ENCODE measurements around the gene NENF.

Gene NENF

GRCh38 chr1:212459656-212460055, 26.9 kb downstream of the NENF start:
- no peak overlapping the region for H3K4me3 Mint-ChIP-seq
- H3K27ac Mint-ChIP-seq, result no peak overlapping the region
- H3K27me3 Mint-ChIP-seq (ENCODE audit: low read depth), result no peaks in the 10 kb centered on the region
- H3K36me3 Mint-ChIP-seq (ENCODE audit: low read depth), result no peaks in the 10 kb centered on the region
- no peak for DNase-seq (ENCODE audit: low spot score)
- H3K9me3 Mint-ChIP-seq, result no peaks in the 10 kb centered on the region
- H3K4me1 Mint-ChIP-seq (ENCODE audit: low read depth), result peaks cover 3% of the 10 kb centered on the region

GRCh38 chr1:212460376-212460775, 27.7 kb downstream of the NENF start:
- no peak overlapping the region for H3K4me3 Mint-ChIP-seq
- no peaks in the 10 kb centered on the region for H3K9me3 Mint-ChIP-seq
- no peak overlapping the region for H3K27ac Mint-ChIP-seq
- DNase-seq (ENCODE audit: low spot score), result no peak
- peaks cover 3% of the 10 kb centered on the region for H3K4me1 Mint-ChIP-seq (ENCODE audit: low read depth)
- no peaks in the 10 kb centered on the region for H3K27me3 Mint-ChIP-seq (ENCODE audit: low read depth)
- H3K36me3 Mint-ChIP-seq (ENCODE audit: low read depth), result no peaks in the 10 kb centered on the region

GRCh38 chr1:212461916-212462660, 29.4 kb downstream of the NENF start:
- Mint-ChIP-seq H3K9me3 (no peaks in the 10 kb centered on the region), H3K27me3 (ENCODE audit: low read depth) (no peaks in the 10 kb centered on the region), H3K4me3 (no peak overlapping the region), H3K4me1 (ENCODE audit: low read depth) (peaks cover 3% of the 10 kb centered on the region), H3K27ac (no peak overlapping the region), H3K36me3 (ENCODE audit: low read depth) (no peaks in the 10 kb centered on the region)
- DNase-seq (ENCODE audit: low spot score), result no peak

- no peak overlapping the region for H3K4me3 Mint-ChIP-seq
- DNase-seq (ENCODE audit: low spot score), result no peak
- H3K4me1 Mint-ChIP-seq (ENCODE audit: low read depth), result no peaks in the 10 kb centered on the region
- H3K27ac Mint-ChIP-seq, result no peak overlapping the region
- H3K27me3 Mint-ChIP-seq (ENCODE audit: low read depth), result no peaks in the 10 kb centered on the region
- H3K36me3 Mint-ChIP-seq (ENCODE audit: low read depth), result no peaks in the 10 kb centered on the region
- H3K9me3 Mint-ChIP-seq, result no peaks in the 10 kb centered on the region
Measured at GRCh38 chr1:212463565-212464285, 31.0 kb downstream of the NENF start.

GRCh38 chr1:212465311-212465710, 32.6 kb downstream of the NENF start:
- no peaks in the 10 kb centered on the region for H3K4me1 Mint-ChIP-seq (ENCODE audit: low read depth)
- H3K9me3 Mint-ChIP-seq, result no peaks in the 10 kb centered on the region
- no peak for DNase-seq (ENCODE audit: low spot score)
- no peak overlapping the region for H3K27ac Mint-ChIP-seq
- no peak overlapping the region for H3K4me3 Mint-ChIP-seq
- H3K36me3 Mint-ChIP-seq (ENCODE audit: low read depth), result no peaks in the 10 kb centered on the region
- no peaks in the 10 kb centered on the region for H3K27me3 Mint-ChIP-seq (ENCODE audit: low read depth)

- Mint-ChIP-seq H3K4me3 (no peak overlapping the region), H3K27ac (no peak overlapping the region), H3K9me3 (no peaks in the 10 kb centered on the region), H3K4me1 (ENCODE audit: low read depth) (no peaks in the 10 kb centered on the region), H3K27me3 (ENCODE audit: low read depth) (no peaks in the 10 kb centered on the region), H3K36me3 (ENCODE audit: low read depth) (no peaks in the 10 kb centered on the region)
- DNase-seq (ENCODE audit: low spot score), result no peak
Measured at GRCh38 chr1:212466437-212466836, 33.7 kb downstream of the NENF start.

GRCh38 chr1:212466898-212467650, 34.4 kb downstream of the NENF start:
- Mint-ChIP-seq H3K27ac (no peak overlapping the region), H3K9me3 (no peaks in the 10 kb centered on the region), H3K27me3 (ENCODE audit: low read depth) (no peaks in the 10 kb centered on the region), H3K4me1 (ENCODE audit: low read depth) (no peaks in the 10 kb centered on the region), H3K4me3 (no peak overlapping the region), H3K36me3 (ENCODE audit: low read depth) (no peaks in the 10 kb centered on the region)
- DNase-seq (ENCODE audit: low spot score), result no peak

- H3K27ac Mint-ChIP-seq, result peak overlapping the region; percentile 76
- H3K4me1 Mint-ChIP-seq (ENCODE audit: low read depth), result peaks cover 2% of the 10 kb centered on the region
- DNase-seq (ENCODE audit: low spot score), result no peak
- H3K9me3 Mint-ChIP-seq, result no peaks in the 10 kb centered on the region
- H3K4me3 Mint-ChIP-seq, result no peak overlapping the region
- H3K36me3 Mint-ChIP-seq (ENCODE audit: low read depth), result no peaks in the 10 kb centered on the region
- H3K27me3 Mint-ChIP-seq (ENCODE audit: low read depth), result no peaks in the 10 kb centered on the region
Measured at GRCh38 chr1:212467843-212468482, 35.2 kb downstream of the NENF start.

GRCh38 chr1:212470059-212470458, 37.3 kb downstream of the NENF start:
- Mint-ChIP-seq H3K4me3 (no peak overlapping the region), H3K9me3 (no peaks in the 10 kb centered on the region), H3K4me1 (ENCODE audit: low read depth) (peaks cover 6% of the 10 kb centered on the region), H3K36me3 (ENCODE audit: low read depth) (no peaks in the 10 kb centered on the region), H3K27me3 (ENCODE audit: low read depth) (peaks cover 3% of the 10 kb centered on the region), H3K27ac (no peak overlapping the region)
- DNase-seq (ENCODE audit: low spot score), result no peak

- Mint-ChIP-seq H3K4me1 (ENCODE audit: low read depth) (peaks cover 6% of the 10 kb centered on the region), H3K36me3 (ENCODE audit: low read depth) (no peaks in the 10 kb centered on the region), H3K27ac (no peak overlapping the region), H3K9me3 (no peaks in the 10 kb centered on the region), H3K4me3 (no peak overlapping the region), H3K27me3 (ENCODE audit: low read depth) (peaks cover 4% of the 10 kb centered on the region)
- no peak for DNase-seq (ENCODE audit: low spot score)
Measured at GRCh38 chr1:212471286-212471685, 38.6 kb downstream of the NENF start.

GRCh38 chr1:212471891-212472675, 39.4 kb downstream of the NENF start:
- no peak for DNase-seq (ENCODE audit: low spot score)
- Mint-ChIP-seq H3K27me3 (ENCODE audit: low read depth) (peaks cover 4% of the 10 kb centered on the region), H3K4me3 (no peak overlapping the region), H3K27ac (no peak overlapping the region), H3K9me3 (no peaks in the 10 kb centered on the region), H3K4me1 (ENCODE audit: low read depth) (peaks cover 8% of the 10 kb centered on the region), H3K36me3 (ENCODE audit: low read depth) (no peaks in the 10 kb centered on the region)

GRCh38 chr1:212473729-212474128, 41.0 kb downstream of the NENF start:
- H3K9me3 Mint-ChIP-seq, result no peaks in the 10 kb centered on the region
- DNase-seq (ENCODE audit: low spot score), result no peak
- H3K27ac Mint-ChIP-seq, result no peak overlapping the region
- peaks cover 4% of the 10 kb centered on the region for H3K27me3 Mint-ChIP-seq (ENCODE audit: low read depth)
- H3K36me3 Mint-ChIP-seq (ENCODE audit: low read depth), result no peaks in the 10 kb centered on the region
- H3K4me1 Mint-ChIP-seq (ENCODE audit: low read depth), result peaks cover 16% of the 10 kb centered on the region
- no peak overlapping the region for H3K4me3 Mint-ChIP-seq

- Mint-ChIP-seq H3K9me3 (no peaks in the 10 kb centered on the region), H3K27me3 (ENCODE audit: low read depth) (peaks cover 8% of the 10 kb centered on the region), H3K27ac (no peak overlapping the region), H3K4me3 (no peak overlapping the region), H3K4me1 (ENCODE audit: low read depth) (peaks cover 16% of the 10 kb centered on the region), H3K36me3 (ENCODE audit: low read depth) (no peaks in the 10 kb centered on the region)
- no peak for DNase-seq (ENCODE audit: low spot score)
Measured at GRCh38 chr1:212475151-212475550, 42.4 kb downstream of the NENF start.
